ENCODE data around the gene CARD11.

CARD11 gene

DNA sequence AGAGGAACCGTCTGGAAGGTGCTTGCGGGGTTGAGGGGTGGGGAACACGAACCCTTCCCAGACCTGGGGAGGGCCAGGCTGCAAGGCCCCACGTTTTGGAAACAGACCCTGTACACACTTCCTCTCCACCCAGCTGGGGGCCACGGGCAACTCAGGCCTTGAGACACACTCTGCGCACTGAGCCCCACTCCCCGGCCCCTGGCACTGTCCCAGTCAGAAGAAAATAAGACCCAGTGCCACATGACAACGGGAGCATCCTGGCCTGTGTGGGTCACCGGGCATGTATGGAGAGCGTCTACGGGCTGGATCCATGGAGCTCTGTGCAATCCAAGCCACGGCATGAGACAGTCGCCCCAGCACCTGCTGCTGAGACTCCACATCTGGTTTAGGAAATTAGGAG, 63.7 kb downstream of the CARD11 start:
- DNase-seq = no peak

DNA sequence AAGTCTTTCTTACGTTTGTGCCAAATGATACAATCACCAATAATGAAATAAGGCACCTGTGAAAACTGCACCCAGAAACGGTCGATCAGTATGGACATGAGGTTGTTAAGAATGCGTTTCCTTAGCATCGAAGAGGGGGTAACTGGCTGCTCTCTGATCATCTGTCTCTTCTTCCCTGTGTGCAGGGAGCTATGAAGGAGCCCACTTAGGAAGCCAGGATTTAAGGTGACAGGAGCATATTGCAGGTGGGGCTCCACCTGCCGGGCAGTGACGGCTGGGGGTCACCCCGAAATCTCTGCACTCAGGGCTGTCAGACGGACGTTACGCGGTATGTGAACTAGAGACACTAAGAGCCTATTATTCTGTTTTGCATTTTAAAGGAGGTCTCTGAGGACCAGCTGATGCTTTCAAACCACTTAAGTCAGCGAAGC, 64.5 kb downstream of the CARD11 start:
- DNase-seq = no peak

DNA sequence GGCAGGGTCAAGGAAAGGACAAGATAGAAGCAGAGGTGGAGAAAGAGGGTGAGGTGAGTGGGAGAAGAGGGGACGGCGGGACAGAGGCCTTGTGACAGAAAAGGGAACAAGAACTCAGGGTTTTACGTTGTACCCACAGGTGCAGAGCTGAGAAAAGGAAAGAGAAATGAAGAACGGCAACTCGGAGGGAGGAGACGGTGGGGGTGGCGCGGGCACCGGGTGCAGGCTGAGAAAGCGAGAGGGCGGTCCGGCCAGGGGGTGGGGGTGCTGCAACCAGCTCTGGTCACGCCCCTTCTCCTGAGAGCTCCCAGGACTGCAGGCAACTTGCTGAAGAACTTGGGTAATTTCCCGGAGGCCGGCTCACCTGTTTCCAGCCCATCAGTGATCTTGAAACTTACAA, 65.3 kb downstream of the CARD11 start:
- peak; percentile 82 for DNase-seq

DNA sequence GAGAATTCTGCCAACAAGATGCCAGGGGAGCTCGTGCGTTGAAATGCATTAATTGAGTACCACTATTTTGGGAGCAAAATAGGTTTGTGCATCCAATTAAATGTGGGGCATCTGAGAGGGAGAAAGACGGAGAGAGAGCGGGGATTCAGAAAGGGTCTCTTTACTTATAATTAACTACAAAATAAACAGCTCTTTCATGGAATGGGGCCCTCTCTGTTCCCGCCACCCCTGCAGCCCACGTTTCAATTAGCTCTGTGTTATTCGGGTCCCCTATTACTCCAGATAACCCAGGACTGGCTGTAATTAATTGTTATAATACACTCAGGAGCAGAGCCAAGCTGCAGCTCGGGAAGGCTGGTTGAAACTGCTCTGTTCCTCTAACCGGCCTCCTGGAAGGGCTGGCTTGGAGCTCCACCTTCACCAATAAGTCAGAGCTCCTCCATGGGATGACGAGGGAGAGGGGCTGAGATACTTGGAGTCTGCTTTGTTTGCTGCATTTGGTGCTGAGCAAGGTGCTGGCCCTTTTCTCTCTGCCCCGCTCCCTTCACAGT, 67.8 kb downstream of the CARD11 start:
- DNase-seq = no peak

DNA sequence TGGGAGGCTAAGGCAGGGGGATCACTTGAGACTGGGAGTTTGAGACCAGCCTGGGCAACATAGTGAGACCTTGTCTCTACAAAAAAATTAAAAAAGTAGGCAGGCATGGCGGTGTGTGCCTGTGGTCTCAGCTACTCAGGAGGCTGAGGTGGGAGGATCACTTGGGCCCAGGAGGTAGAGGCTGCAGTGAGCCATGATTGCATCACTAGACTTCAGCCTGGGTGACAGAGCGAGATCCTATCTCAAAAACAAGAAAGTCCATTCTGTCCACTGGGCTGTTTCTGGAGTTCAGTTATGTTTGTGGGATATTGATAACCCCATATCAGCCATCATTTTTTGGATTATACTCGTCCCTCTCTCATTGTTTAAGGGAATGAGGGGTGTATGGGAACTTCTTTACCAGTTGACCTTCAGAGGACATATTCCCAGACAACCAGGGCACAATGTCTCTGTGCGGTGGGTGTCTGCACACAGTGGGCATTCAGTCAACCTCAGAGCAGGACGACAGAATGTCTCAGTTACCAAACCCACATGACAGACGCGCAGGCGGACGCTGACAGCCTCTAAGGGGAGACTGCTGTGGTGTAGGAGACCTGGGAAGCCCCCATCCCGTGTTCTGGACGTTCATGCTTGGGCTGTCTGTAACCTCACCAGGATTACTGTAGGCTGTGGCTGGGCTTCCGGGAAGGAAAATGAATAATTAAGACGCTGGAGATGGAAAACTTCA, 69.4 kb downstream of the CARD11 start:
- DNase-seq = no peak

DNA sequence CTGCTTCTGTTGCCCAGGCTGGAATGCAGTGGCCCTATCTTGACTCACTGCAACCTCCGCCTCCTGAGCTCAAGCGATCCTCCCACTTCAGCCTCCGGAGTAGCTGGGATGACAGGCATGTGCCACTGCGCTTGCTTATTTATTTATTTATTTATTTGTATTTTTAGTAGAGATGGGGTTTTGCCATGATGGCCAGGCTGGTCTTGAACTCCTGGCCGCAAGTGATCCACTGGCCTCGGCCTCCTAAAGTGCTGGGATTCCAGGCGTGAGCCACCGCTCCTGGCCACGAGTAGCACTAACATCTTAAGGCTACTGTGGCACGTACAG, 70.9 kb downstream of the CARD11 start:
- no peak for DNase-seq

DNA sequence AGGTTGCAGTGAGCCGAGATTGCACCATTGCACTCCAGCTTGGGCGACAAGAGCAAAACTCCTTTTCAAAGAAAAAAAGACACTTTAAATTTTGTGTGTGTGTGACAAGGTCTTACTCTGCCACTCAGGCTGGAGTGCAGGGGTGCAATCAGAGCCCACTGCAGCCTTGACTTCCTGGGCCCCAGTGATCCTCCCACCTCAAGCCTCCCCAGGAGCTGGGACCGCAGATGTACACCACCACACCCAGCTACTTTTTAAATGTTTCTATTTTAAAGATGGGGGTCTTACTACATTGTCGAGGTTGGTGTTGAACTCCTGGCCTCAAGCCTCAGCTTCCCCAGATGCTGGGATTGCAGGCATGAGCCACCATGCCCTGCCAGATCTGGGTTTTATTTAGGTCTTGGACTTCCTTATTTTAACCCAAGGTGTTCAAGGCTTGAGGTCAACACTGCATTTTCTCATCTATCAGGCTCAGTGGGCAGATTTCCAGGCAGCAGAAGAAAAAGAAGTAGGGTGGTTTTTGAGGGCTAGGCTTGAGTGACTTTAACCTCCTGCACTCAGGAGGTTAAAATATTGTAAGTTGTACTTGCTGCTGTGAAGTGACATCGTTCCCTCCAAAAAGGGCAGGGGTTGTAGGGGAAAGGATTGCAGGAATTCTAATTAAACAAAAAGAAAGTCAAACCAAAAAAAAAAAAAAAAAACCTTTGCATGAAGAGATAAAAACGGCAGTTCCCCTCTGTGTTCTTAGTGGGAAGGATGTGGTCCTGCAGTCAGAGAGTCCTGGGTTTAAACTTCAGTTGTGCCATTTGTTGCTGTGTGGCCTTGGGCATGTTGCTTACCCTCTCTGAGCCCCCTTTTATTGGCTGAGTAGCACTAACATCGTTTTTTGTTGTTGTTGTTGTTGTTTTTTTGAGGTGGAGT, 71.5 kb downstream of the CARD11 start:
- no peak for DNase-seq

DNA sequence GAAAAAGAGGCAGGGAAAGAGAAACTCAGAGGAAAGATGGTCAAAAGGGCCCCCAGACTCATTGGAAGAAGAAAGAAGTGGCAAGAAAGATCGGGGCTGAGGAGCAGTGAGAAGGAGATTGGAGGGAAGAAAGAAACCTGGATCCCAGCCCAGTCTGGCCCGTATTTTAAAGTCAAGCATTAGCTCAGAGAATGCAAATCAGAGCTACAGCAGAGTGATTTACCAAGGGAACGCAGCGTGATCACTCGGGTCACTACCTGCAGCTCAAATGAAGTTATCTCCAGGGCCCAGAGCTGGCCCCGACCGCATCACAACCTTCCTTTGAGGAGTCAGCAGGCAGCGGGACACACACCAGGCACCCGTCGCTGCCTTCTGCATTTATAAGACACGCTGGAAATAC, 72.8 kb downstream of the CARD11 start:
- DNase-seq = no peak

DNA sequence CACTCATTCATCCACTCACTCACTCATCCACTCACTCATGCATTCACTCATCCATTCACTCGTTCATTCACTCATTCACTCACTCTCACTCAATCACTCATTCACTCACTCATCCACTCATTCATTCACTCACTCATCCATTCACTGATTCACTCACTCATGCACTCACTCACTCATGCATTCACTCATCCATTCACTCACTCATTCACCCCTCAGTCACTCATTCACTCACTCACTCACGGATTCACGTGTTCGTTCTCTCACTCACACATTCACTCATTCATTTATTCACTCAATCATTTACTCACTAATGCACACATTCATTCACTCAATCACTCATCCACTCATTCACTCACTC, 73.4 kb downstream of the CARD11 start:
- no peak for DNase-seq

DNA sequence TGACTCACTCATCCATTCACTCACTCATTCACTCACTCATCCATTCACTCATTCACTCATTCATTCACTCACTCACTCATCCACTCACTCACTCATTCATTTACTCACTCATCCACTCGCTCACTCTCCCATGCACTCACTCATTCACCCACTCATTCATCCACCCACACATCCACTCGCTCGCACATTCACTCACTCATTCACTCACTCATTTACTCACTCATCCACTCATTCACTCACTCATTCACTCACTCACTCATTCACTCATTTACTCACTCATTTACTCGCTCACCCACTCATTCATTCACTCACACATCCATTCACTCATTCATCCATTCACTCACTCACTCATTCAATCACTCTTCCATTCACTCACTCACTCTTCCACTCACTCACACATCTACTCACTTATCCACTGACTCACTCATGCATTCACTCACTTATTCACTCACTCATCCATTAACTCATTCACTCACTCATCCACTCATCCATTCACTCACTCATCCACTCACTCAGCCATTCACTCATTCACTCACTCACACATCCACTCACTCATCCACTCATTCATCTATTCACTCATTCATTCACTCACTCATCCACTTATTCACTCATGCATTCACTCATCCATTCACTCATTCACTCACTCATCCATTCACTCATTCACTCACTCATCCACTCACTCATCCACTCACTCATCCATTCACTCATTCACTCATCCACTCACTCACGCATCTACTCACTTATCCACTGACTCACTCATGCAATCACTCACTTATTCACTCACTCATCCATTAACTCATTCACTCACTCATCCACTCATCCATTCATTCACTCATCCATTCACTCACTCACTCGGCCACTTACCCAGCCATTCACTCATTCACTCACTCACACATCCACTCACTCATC, 74.0 kb downstream of the CARD11 start:
- no peak for DNase-seq

DNA sequence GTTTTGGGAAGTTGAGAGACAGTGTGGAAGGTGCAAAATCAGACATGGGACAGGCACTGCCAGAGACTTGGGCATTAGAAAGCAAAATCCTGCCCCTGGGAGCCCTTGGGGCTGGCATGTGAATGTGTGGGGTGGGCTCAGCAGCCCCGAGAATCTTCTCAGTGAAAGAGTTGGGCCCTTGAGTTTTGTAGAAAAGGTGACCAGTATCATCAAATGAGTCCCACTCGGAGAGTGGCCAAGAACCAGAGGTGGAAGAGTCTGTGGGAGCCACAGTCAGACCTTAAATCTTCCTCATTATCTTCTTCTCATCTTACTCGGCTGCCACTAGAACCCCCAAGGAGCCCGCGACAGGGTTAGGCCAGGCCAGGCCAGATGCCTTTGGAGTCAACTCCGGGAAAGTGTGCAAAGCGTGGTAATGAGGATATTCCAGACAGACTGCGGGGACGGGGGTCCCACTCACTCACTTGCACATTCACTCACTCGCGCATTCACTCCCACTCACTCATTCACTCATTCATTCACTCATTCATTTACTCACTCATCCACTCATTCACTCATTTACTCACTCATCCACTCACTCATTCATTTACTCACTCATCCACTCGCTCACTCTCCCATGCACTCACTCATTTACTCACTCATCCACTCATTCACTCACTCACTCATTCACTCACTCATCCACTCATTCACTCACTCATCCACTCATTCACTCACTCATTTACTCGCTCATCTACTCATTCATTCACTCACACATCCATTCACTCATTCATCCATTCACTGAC, 74.9 kb downstream of the CARD11 start:
- no peak for DNase-seq

DNA sequence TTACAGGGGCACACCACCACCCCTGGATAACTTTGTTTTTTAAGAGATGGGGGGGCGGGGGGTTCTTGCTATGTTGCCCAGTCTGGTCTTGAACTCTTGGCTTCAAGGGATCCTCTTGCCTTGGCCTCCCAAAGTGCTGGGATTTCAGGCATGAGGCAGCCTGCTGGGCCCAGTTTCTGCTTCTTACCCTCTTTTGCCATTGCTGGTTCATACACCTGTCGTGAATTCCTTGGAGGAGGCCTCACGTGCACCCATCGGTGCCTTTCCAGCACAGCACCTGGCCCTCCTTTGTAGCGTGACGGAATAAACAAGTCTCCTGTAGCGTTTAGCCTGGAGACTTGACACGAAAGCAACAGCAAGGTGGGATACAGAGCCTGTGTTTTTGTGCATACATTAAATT, 75.5 kb downstream of the CARD11 start:
- no peak for DNase-seq

DNA sequence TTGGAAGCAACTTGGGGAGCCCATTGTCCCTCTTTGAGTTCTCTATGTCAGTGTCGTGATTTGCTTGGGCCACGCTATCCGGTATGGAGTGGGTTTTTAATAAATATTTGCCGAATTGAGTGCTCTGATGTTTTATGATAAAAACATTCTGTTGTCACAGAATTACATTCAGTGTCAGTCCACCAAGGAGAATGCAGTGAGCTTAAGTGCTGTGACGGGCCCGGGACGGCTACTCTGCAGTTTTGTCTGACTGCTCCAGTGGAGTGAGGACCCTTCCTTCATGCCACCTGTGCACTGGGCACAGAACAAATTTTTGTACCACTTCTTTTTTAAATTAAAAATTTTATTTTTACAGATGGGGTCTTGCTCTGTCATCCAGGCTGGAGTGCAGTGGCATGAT, 76.0 kb downstream of the CARD11 start:
- no peak for DNase-seq

DNA sequence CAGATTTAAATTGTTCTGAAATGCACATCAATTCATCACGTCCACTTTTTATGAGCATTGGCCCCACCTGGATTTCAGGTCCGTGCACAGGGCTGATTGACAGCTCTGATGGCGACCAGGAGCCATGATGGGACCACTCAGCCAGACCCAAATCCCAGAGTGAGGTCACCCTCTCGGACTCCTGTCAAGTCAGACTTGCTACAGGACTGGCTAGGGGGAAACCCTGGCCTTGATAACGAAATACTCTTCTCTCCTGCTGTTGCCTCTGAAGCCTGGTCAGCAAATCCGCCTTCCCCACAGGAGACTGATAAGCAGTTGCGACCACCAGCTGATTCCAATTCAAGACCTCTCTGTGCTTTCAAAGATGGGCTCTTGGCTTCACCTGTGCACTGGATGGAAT, 76.4 kb downstream of the CARD11 start:
- no peak for DNase-seq

DNA sequence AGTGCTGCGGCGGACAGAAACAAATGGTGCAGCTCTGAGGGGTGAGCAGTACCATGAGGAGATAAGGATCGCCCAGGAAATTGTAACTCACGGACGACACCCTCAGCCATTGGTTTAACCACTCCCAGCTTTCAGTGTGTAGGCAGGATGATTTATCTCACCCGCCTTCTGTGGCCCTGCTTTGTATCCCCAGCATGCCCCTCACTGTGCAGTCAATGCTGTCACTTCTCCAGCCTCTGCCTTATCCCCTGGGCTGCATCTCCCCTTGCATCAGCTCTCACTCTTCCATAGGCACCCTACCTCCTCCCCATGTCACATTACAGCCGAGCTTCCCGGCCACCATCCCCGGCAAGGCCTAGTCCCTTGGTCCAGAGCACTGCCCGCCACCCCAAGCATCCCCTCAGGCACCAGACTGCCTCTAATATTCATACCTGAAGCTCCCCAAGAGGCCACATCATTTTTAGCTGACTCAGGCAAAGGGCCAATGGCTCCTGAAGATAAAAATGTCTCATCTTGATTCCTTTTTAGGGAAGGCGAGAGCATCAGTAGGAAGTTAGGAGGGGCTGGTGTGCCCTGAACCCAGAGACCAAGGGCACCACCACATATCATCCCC, 77.1 kb downstream of the CARD11 start:
- DNase-seq = no peak

DNA sequence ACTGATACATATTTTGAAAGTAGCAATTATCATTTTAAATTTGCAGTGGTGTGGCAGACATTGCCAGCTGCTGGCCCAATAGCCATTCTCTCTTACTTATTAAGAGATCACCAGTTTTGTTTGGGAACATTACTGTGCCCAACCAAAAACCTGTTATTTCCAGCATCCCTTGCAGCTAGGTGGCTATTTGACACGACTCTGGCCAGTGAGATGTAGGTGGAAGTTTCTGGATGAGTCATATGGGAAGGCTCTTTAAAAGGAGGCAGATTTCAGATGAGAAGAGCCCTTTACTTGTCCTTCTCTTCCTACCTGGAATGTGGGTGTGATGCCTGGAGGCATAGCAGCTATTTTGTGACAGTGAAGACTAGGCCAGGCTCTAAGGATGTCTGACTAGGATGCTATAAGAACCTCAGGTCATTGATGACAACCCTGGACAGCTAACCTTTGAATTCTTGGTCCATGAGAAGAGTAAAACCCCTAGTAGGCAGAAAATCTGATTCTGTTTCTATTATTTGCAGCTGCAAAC, 77.9 kb downstream of the CARD11 start:
- no peak for DNase-seq

DNA sequence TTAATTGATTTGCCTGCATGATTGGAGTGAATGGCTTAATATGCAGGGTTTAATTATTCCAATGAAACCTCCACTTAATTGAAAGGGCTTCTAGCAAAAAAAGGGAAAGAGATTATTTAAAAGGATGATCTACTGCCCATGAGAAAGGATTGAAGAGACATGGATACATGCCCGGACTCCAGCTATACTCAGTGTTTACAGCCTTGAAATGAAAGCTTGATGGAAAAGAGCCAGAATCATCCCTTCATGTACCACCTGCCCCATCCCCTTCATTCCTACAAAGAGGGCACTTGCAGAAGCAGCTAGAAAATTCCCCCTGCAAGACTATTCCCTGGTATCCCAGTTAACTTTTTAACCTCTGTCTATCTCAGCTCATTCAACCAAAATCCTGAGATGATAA, 78.4 kb downstream of the CARD11 start:
- no peak for DNase-seq

DNA sequence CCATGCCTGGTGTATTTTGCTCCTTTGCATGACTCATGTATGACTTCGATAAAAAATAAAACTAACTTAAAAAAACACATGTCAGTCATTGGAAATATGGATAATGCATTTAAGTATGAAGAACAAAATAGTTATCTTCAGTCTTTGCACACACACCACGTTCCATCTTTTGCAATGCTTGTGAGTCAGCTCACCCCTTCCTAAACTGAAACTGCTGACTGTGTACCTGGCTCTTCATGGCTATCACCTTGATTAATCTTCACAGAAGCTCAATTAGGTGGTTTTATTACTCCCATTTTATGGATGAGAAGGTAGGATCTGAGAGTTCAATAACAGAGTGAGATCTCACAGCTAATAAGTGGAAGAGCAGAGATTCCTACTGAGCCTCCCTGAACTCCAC, 79.5 kb downstream of the CARD11 start:
- no peak for DNase-seq

DNA sequence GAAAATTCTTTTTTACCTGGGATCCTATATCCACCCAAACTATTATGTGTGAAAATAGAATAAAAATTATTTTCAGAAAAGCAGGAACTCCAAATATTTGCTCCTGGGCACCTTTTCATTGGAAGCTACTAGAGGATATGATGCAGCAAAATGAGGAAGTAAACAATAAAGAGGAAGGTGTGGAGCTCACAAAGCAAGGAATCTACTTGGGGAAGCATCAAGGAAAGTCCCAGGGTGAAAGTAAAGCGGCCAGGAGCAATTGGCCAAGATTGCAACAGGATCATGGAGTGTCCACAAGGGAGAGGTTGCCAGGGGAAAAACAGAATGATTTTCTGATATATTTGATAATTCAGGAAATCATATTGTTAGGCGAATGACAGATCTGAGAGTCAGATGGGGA, 80.8 kb downstream of the CARD11 start:
- DNase-seq = no peak

DNA sequence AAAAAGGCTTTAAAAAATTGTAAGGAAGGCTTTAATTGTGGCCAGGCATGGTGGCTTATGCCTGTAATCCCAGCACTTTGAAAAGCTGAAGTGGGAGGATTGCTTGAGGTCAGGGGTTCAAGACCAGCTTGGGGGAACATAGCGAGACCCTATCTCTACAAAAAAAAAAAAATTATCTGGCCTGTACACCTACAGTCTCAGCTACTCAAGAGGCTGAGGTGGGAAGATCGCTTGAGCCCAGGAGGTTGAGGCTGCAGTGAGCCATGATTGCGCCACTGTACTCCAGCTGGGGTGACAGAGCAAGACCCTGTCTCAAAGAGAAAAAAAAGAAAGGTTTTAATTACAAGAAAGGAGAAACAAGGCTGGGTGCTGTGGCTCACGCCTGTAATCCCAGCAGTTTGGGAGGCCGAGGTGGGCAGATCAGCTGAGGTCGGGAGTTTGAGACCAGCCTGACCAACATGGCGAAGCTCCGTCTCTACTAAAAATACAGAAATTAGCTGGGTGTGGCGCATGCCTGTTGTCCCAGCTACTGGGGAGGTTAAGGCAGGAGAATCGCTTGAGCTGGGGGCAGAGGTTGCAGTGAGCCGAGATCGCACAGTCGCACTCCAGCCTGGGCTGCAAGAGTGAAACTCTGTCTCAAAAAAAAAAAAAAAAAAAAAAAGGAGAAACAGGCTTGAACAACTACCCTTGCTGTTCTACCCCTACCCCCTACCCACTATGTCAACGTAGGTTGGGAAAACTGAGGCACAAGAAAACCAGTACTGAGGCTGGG, 83.7 kb downstream of the CARD11 start:
- no peak for DNase-seq
